ENCODE measurements around the gene PRSS53. TPM values are rescaled to one million over a fixed set of nuclear protein-coding genes. Genes with fewer than 3 reads are reported as not detected.

PRSS53 gene
- total and polyA plus RNA-seq, 10 of the 15 experiments (the other 5 are each of a cell fraction or from before 2014, with no cell fraction given) = 0.35 to 3.4 (median 0.88) TPM; not detected in 2

DNA sequence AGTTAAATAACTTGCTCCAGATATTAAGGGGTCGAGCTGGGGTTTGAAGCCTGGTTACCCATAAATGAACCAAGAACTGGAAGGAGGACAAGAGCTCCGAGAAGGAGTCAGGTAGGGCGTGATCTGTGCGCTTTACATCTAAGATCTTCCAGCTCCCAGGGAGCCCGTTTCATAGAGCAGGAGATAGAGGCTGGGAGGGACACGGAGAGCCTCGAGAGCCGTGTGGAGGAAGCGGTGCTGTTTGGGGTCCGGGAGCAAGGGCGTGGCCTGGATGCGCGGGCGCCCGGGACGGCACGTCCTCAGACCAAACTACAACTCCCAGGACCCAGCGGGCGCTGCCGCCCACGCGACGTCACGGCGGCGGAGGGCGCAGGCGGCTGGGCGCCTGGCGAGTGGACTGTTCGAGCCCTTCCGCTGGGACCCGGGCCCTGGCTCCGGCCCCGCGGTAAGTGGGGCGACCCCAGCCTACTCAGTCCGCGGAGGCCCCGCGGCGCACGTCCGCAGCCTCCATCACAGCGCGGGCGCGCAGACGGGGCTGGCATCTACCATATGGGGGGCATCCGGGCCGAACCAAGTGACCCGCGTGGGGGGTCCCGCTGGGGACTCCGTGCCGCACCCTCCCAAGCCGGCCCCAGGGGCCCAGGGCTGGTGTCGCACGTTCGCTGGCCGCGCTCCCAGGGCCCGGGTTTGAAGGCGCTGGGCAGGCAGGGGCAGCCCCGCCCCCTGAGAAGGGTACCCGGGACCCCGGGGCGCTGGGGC, 19.5 kb upstream of the PRSS53 start, which contains the start of gene BCKDK (continued):
- TF ChIP-seq, protein P1, sequence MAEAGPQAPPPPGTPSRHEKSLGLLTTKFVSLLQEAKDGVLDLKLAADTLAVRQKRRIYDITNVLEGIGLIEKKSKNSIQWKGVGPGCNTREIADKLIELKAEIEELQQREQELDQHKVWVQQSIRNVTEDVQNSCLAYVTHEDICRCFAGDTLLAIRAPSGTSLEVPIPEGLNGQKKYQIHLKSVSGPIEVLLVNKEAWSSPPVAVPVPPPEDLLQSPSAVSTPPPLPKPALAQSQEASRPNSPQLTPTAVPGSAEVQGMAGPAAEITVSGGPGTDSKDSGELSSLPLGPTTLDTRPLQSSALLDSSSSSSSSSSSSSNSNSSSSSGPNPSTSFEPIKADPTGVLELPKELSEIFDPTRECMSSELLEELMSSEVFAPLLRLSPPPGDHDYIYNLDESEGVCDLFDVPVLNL (IDR thresholded peaks at IDR 0.05; ENCODE audit: low read depth, low read length) = peak; percentile 44; the same call in 1 of the 2 replicates
- TF ChIP-seq LARP7 (IDR thresholded peaks at IDR 0.05) (peak; percentile 91), SREBF1 (IDR thresholded peaks at IDR 0.05; ENCODE audit: low read length) (peak; percentile 67; the same call in 1 of the 2 replicates), FOXM1 (IDR thresholded peaks at IDR 0.05; ENCODE audit: low read depth, low read length) (no peak), NBN (IDR thresholded peaks at IDR 0.05) (peak; percentile 40; the same call in 1 of the 2 replicates), FOS (IDR thresholded peaks at IDR 0.05; ENCODE audit: borderline replicate concordance, extremely low read depth, insufficient read length) (no peak), HDGF (IDR thresholded peaks at IDR 0.05) (no peak), ZNF24 (IDR thresholded peaks at IDR 0.05) (no peak), BCL11A (IDR thresholded peaks at IDR 0.05; ENCODE audit: low read depth, low read length) (0 out of 2 replicates have a peak, but pooled peaks have one; percentile 14), RELA (IDR thresholded peaks at IDR 0.05; ENCODE audit: borderline replicate concordance, partially characterized antibody) (peak; percentile 62), RB1 (IDR thresholded peaks at IDR 0.05; ENCODE audit: borderline replicate concordance) (0 out of 2 replicates have a peak, but pooled peaks have one; percentile 56), BACH1 (IDR thresholded peaks at IDR 0.05; ENCODE audit: borderline replicate concordance) (peak; percentile 80), TAF1 (IDR thresholded peaks at IDR 0.05; ENCODE audit: borderline replicate concordance, low read depth, low read length) (0 out of 2 replicates have a peak, but pooled peaks have one; percentile 29), CHD1 (IDR thresholded peaks at IDR 0.05; ENCODE audit: low read depth, low read length) (peak; percentile 80; the same call in 1 of the 2 replicates), JUND (IDR thresholded peaks at IDR 0.05; ENCODE audit: low read depth, low read length) (peak; percentile 66; the same call in 1 of the 2 replicates), TCF3 (IDR thresholded peaks at IDR 0.05; ENCODE audit: borderline replicate concordance, insufficient read depth, low read depth, low read length) (no peak)
- TF ChIP-seq, protein P2, sequence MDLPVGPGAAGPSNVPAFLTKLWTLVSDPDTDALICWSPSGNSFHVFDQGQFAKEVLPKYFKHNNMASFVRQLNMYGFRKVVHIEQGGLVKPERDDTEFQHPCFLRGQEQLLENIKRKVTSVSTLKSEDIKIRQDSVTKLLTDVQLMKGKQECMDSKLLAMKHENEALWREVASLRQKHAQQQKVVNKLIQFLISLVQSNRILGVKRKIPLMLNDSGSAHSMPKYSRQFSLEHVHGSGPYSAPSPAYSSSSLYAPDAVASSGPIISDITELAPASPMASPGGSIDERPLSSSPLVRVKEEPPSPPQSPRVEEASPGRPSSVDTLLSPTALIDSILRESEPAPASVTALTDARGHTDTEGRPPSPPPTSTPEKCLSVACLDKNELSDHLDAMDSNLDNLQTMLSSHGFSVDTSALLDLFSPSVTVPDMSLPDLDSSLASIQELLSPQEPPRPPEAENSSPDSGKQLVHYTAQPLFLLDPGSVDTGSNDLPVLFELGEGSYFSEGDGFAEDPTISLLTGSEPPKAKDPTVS (IDR thresholded peaks at IDR 0.05; ENCODE audit: low read depth, low read length) = no peak
- TF ChIP-seq, protein P3, sequence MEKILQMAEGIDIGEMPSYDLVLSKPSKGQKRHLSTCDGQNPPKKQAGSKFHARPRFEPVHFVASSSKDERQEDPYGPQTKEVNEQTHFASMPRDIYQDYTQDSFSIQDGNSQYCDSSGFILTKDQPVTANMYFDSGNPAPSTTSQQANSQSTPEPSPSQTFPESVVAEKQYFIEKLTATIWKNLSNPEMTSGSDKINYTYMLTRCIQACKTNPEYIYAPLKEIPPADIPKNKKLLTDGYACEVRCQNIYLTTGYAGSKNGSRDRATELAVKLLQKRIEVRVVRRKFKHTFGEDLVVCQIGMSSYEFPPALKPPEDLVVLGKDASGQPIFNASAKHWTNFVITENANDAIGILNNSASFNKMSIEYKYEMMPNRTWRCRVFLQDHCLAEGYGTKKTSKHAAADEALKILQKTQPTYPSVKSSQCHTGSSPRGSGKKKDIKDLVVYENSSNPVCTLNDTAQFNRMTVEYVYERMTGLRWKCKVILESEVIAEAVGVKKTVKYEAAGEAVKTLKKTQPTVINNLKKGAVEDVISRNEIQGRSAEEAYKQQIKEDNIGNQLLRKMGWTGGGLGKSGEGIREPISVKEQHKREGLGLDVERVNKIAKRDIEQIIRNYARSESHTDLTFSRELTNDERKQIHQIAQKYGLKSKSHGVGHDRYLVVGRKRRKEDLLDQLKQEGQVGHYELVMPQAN (conservative IDR thresholded peaks at IDR 0.05) = peak; percentile 74; the same call in 1 of the 2 replicates

Data from GM12878 (cell line).